ENCODE results near the gene FAM3A. TPM values are rescaled to one million over a fixed set of nuclear protein-coding genes. Genes with fewer than 3 reads are reported as not detected.

FAM3A gene
- total and polyA plus RNA-seq, 9 of the 15 experiments (the other 6 are each of a cell fraction or from before 2014, with no cell fraction given), result 0.75 to 70.6 (median 27.0) TPM

DNA sequence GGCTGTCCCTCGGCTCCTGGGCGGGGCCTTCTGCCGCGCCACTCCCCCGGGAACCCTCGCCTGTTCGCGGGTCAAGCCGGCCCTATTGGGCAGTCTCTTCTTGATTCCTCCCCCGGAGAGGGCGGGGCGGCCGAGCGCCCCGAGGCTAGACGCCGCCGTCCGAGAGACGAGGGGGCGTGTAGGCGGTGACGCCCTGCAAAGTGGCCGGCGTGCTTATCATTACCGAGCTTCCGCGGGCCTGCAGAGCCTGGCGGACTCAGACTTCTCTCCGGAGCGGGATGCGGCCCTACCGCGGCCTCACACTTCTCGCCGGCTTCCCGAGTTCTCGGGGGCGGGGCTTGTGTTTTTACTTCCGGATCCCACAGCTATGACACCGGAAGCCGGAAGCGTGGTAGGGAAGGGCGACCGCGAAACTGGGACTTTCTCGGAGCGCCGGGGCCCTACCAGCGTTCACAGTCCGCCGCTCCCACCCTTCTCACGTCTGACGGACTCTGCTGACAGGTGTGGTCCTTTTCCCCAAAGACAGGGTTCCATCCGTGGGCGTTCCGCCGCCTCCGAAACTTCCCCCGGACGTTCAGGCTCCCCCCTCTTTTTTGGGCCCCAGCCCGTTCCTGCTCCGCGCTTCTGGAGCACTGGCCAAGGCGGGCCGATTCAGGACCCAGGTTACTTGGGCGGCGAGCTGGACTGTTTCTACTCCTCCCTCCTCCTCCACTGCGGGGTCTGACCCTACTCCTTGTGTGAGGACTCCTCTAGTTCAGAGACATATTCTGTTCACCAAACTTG lies 31.4 kb upstream of the FAM3A start, which contains the start of gene IKBKG (continued):
- TF ChIP-seq, protein P1, sequence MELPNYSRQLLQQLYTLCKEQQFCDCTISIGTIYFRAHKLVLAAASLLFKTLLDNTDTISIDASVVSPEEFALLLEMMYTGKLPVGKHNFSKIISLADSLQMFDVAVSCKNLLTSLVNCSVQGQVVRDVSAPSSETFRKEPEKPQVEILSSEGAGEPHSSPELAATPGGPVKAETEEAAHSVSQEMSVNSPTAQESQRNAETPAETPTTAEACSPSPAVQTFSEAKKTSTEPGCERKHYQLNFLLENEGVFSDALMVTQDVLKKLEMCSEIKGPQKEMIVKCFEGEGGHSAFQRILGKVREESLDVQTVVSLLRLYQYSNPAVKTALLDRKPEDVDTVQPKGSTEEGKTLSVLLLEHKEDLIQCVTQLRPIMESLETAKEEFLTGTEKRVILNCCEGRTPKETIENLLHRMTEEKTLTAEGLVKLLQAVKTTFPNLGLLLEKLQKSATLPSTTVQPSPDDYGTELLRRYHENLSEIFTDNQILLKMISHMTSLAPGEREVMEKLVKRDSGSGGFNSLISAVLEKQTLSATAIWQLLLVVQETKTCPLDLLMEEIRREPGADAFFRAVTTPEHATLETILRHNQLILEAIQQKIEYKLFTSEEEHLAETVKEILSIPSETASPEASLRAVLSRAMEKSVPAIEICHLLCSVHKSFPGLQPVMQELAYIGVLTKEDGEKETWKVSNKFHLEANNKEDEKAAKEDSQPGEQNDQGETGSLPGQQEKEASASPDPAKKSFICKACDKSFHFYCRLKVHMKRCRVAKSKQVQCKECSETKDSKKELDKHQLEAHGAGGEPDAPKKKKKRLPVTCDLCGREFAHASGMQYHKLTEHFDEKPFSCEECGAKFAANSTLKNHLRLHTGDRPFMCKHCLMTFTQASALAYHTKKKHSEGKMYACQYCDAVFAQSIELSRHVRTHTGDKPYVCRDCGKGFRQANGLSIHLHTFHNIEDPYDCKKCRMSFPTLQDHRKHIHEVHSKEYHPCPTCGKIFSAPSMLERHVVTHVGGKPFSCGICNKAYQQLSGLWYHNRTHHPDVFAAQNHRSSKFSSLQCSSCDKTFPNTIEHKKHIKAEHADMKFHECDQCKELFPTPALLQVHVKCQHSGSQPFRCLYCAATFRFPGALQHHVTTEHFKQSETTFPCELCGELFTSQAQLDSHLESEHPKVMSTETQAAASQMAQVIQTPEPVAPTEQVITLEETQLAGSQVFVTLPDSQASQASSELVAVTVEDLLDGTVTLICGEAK (IDR thresholded peaks at IDR 0.05), result peak; percentile 97
- TF ChIP-seq, protein P1 (CRISPR knock-in tag; IDR thresholded peaks at IDR 0.05), result no peak
- no peak for TF ChIP-seq DPF2 (IDR thresholded peaks at IDR 0.05)
- TF ChIP-seq, protein P2, sequence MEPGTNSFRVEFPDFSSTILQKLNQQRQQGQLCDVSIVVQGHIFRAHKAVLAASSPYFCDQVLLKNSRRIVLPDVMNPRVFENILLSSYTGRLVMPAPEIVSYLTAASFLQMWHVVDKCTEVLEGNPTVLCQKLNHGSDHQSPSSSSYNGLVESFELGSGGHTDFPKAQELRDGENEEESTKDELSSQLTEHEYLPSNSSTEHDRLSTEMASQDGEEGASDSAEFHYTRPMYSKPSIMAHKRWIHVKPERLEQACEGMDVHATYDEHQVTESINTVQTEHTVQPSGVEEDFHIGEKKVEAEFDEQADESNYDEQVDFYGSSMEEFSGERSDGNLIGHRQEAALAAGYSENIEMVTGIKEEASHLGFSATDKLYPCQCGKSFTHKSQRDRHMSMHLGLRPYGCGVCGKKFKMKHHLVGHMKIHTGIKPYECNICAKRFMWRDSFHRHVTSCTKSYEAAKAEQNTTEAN (CRISPR knock-in tag; IDR thresholded peaks at IDR 0.05), result no peak
- TF ChIP-seq CEBPG (CRISPR knock-in tag; IDR thresholded peaks at IDR 0.05), result no peak
- no peak for TF ChIP-seq CEBPG (tag; conservative IDR thresholded peaks at IDR 0.05 in 1 of 2, IDR thresholded peaks at IDR 0.05 in 1 of 2)
- TF ChIP-seq ZEB2 (IDR thresholded peaks at IDR 0.05), result 0 out of 2 replicates have a peak, but pooled peaks have one; percentile 13
